ENCODE data around the gene GAB4.

The GAB4 gene

GRCh38 chr22:16966251-16966650, 41.8 kb downstream of the GAB4 start:
- no peak overlapping the region for H3K4me3 ChIP-seq
- intact Hi-C loops (cut with DNase I; ENCODE audit: low total_unique reads): no loop called here
- no peak overlapping the region for H3K27ac ChIP-seq
- H3K4me1 ChIP-seq: no peaks in the 10 kb centered on the region
- no peaks in the 10 kb centered on the region for H3K36me3 ChIP-seq
- no peaks in the 10 kb centered on the region for H3K9me3 ChIP-seq
- TF ChIP-seq, protein P1, sequence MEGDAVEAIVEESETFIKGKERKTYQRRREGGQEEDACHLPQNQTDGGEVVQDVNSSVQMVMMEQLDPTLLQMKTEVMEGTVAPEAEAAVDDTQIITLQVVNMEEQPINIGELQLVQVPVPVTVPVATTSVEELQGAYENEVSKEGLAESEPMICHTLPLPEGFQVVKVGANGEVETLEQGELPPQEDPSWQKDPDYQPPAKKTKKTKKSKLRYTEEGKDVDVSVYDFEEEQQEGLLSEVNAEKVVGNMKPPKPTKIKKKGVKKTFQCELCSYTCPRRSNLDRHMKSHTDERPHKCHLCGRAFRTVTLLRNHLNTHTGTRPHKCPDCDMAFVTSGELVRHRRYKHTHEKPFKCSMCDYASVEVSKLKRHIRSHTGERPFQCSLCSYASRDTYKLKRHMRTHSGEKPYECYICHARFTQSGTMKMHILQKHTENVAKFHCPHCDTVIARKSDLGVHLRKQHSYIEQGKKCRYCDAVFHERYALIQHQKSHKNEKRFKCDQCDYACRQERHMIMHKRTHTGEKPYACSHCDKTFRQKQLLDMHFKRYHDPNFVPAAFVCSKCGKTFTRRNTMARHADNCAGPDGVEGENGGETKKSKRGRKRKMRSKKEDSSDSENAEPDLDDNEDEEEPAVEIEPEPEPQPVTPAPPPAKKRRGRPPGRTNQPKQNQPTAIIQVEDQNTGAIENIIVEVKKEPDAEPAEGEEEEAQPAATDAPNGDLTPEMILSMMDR (IDR thresholded peaks at IDR 0.05): no peak
- no peak for DNase-seq
- no peaks in the 10 kb centered on the region for H3K27me3 ChIP-seq

DNA sequence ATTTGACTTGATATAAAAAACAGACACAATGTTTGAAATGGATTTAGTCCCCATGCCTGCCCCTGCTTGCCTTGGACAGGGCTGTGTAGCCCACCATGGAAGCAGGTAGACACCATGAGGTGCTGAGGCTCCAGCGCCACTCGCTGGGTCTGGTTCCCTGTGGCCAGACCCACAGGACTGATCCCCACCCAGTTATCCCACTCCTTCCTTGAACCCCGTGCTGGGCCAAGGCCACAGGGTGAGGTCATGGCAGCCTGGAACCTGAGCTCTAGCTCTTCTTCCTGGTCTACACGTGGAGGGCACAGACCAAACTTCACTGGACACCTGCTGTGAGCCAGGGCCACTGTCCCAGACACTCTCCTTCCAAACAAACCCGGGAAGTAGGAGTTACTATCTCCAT, 42.5 kb downstream of the GAB4 start:
- intact Hi-C loops (cut with DNase I; ENCODE audit: low total_unique reads): no loop called here
- TF ChIP-seq, protein P1 (IDR thresholded peaks at IDR 0.05): no peak
- H3K27me3 ChIP-seq: no peaks in the 10 kb centered on the region
- H3K4me3 ChIP-seq: no peak overlapping the region
- H3K4me1 ChIP-seq: no peaks in the 10 kb centered on the region
- no peak for DNase-seq
- H3K27ac ChIP-seq: no peak overlapping the region
- no peaks in the 10 kb centered on the region for H3K36me3 ChIP-seq
- no peaks in the 10 kb centered on the region for H3K9me3 ChIP-seq

DNA sequence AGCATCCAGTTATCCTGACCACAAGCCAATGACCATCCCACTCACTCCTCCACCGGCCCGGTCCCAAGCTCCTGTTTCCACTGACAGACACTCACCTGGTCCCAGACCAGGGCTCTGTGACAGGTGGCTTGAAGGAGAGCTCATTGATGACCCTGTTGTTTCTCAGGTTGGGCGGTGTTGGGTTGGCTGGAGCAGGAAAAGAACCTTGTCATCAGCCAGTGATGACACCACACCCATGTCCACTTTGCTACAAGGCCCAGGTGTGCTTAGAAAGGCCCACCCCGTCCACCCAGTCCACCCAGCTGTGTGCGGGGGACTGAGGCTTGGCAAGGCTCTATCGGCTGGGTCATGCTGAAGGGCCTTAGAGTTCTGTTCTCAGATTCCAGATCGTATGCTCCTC, 42.9 kb downstream of the GAB4 start:
- H3K27me3 ChIP-seq: no peaks in the 10 kb centered on the region
- H3K4me1 ChIP-seq: no peaks in the 10 kb centered on the region
- intact Hi-C loops (cut with DNase I; ENCODE audit: low total_unique reads): no loop called here
- TF ChIP-seq, protein P1 (IDR thresholded peaks at IDR 0.05): no peak
- no peaks in the 10 kb centered on the region for H3K36me3 ChIP-seq
- H3K27ac ChIP-seq: no peak overlapping the region
- no peak overlapping the region for H3K4me3 ChIP-seq
- DNase-seq: no peak
- no peaks in the 10 kb centered on the region for H3K9me3 ChIP-seq

GRCh38 chr22:16964366-16964765, 43.7 kb downstream of the GAB4 start:
- no peaks in the 10 kb centered on the region for H3K4me1 ChIP-seq
- TF ChIP-seq, protein P1 (IDR thresholded peaks at IDR 0.05): no peak
- no peaks in the 10 kb centered on the region for H3K9me3 ChIP-seq
- intact Hi-C loops (cut with DNase I; ENCODE audit: low total_unique reads): no loop called here
- no peak for DNase-seq
- H3K36me3 ChIP-seq: no peaks in the 10 kb centered on the region
- no peak overlapping the region for H3K27ac ChIP-seq
- H3K4me3 ChIP-seq: no peak overlapping the region
- H3K27me3 ChIP-seq: no peaks in the 10 kb centered on the region

GRCh38 chr22:16963189-16963945, 44.7 kb downstream of the GAB4 start:
- Histone ChIP-seq H3K4me3 (no peak overlapping the region), H3K27ac (no peak overlapping the region), H3K27me3 (no peaks in the 10 kb centered on the region), H3K36me3 (no peaks in the 10 kb centered on the region), H3K9me3 (no peaks in the 10 kb centered on the region), H3K4me1 (no peaks in the 10 kb centered on the region)
- TF ChIP-seq, protein P1 (IDR thresholded peaks at IDR 0.05): no peak
- DNase-seq: no peak
- intact Hi-C loops (cut with DNase I; ENCODE audit: low total_unique reads): no loop called here
